Heart left ventricle (tissue), 13 donors: ENCODE results near the gene DCUN1D1.

ENCODE experiments used
- POLR2A ChIP-seq, 2 donors: fragments of 450-650 bp; IDR thresholded peaks; one replicate each; pipeline ENCODE4 v1.6.1; 2017; ENCODE audit warnings: antibody characterized with exemption in 2 of 2, mild to moderate bottlenecking in 2 of 2, moderate library complexity in 2 of 2
- TF ChIP-seq, protein P1 (sequence below), 12 donors: fragments of 200-600 bp; sonication (generic) in 4 of 12; IDR thresholded peaks; one replicate each; pipeline versions ENCODE4 v1.5.0 to v1.8.0; 2018 to 2022; ENCODE audit warnings: antibody characterized with exemption in 12 of 12, mild to moderate bottlenecking in 5 of 12
- donor health status: ischemic (EF 13 %, LVEDD 7.1; RV severe dilation, severe dysfunction).
- donor health status: DM: no; HTN: yes; CAD: no.
- donor health status: DM: no; HTN: no; CAD: no.
- donor health status: ischemic (EF 25% LVEDD 6.9; RV normal size, moderate dysfunction).
- donor health status: ischemic (EF 25% LVEDD 5.7; RV mildly dilated, moderate dysfunction).
- donor health status: ischemic (EF 35%, LVEDD 5.7; RV mildly dilated, moderate dysfunction).
- donor health status: nonischemic (EF 11% LVEDD 7.7; RV severe dilation, severe dysfunction).
- donor health status: DM: yes; HTN: yes; CAD: no.
- donor health status: PGD.
- donor health status: ischemic (EF 29% LVEDD 5.4; RV normal size, mild dysfunction).
- donor health status: nonischemic (EF 23%, LVEDD 6.1; RV moderate dilation, normal function).

DNA sequence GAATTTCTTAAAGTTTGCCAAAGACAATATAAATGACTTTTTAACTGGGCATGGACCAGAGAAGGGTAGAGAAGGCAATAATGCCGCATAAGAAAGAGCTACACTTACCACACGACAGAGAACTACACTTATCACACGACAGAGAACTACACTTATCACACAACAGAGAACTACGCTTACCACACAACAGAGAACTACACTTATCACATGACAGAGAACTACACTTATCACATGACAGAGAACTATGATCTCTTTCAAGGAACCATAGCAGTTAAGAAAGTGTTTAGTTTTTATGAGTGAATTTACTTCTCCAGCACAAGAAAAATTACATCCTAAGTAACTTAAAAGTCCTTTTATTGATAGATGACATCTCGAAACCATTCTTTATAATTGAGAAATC, 32.0 kb downstream of the DCUN1D1 start:
- TF ChIP-seq, protein P1, sequence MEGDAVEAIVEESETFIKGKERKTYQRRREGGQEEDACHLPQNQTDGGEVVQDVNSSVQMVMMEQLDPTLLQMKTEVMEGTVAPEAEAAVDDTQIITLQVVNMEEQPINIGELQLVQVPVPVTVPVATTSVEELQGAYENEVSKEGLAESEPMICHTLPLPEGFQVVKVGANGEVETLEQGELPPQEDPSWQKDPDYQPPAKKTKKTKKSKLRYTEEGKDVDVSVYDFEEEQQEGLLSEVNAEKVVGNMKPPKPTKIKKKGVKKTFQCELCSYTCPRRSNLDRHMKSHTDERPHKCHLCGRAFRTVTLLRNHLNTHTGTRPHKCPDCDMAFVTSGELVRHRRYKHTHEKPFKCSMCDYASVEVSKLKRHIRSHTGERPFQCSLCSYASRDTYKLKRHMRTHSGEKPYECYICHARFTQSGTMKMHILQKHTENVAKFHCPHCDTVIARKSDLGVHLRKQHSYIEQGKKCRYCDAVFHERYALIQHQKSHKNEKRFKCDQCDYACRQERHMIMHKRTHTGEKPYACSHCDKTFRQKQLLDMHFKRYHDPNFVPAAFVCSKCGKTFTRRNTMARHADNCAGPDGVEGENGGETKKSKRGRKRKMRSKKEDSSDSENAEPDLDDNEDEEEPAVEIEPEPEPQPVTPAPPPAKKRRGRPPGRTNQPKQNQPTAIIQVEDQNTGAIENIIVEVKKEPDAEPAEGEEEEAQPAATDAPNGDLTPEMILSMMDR (IDR thresholded peaks at IDR 0.05) = no peak
- TF ChIP-seq POLR2A (IDR thresholded peaks at IDR 0.05) = no peak
